Stimulated activated CD4-positive, alpha-beta T cell treated with anti-CD3 and anti-CD28 coated beads, Interleukin-4, amount 100 ng/mL, for 1 hour (primary cell): Measurements from ENCODE around the gene CDK16.
A peak's percentile ranks its signal among the peaks of the same experiment; 100 is the strongest.

Source experiments
- DNase-seq: peaks from one replicate; pipeline ENCODE4 v3.0.0-alpha.2; 2020

The CDK16 gene

GRCh38 chrX:47209508-47210238 is 8.8 kb upstream of the CDK16 start:
- DNase-seq: no peak

GRCh38 chrX:47210661-47211425 is 7.6 kb upstream of the CDK16 start:
- no peak for DNase-seq

- no peak for DNase-seq
Observed at GRCh38 chrX:47212381-47213293, 5.8 kb upstream of the CDK16 start.

GRCh38 chrX:47214435-47215077 is 3.9 kb upstream of the CDK16 start:
- no peak for DNase-seq

GRCh38 chrX:47215291-47215900 is 3.1 kb upstream of the CDK16 start:
- DNase-seq: no peak

- DNase-seq: no peak
Observed at GRCh38 chrX:47216393-47216925, 2.0 kb upstream of the CDK16 start.

GRCh38 chrX:47217121-47217851 is 1.2 kb upstream of the CDK16 start:
- no peak for DNase-seq

GRCh38 chrX:47217852-47218279 is 615 bp upstream of the CDK16 start:
- peak; percentile 90 for DNase-seq

- peak; percentile 54 for DNase-seq
Observed at GRCh38 chrX:47218920-47219815, 687 bp downstream of the CDK16 start.

GRCh38 chrX:47221756-47222155 is 3.3 kb downstream of the CDK16 start:
- no peak for DNase-seq

- DNase-seq: no peak
Observed at GRCh38 chrX:47222751-47223350, 4.4 kb downstream of the CDK16 start.

GRCh38 chrX:47223476-47224250 is 5.2 kb downstream of the CDK16 start:
- no peak for DNase-seq

- no peak for DNase-seq
Observed at GRCh38 chrX:47224266-47224895, 5.9 kb downstream of the CDK16 start.

- no peak for DNase-seq
Observed at GRCh38 chrX:47224896-47225290, 6.4 kb downstream of the CDK16 start.

GRCh38 chrX:47226071-47226470 is 7.6 kb downstream of the CDK16 start:
- no peak for DNase-seq

GRCh38 chrX:47226531-47227333 is 8.3 kb downstream of the CDK16 start:
- no peak for DNase-seq

- no peak for DNase-seq
Observed at GRCh38 chrX:47227334-47227583, 8.8 kb downstream of the CDK16 start.
